Measurements from ENCODE around the gene BRIP1.
"Not testable (repeated sequence)": the region's sequence is repeated elsewhere in the genome, so short reads cannot be mapped to it uniquely, and the experiment has no call there.

Gene BRIP1

DNA sequence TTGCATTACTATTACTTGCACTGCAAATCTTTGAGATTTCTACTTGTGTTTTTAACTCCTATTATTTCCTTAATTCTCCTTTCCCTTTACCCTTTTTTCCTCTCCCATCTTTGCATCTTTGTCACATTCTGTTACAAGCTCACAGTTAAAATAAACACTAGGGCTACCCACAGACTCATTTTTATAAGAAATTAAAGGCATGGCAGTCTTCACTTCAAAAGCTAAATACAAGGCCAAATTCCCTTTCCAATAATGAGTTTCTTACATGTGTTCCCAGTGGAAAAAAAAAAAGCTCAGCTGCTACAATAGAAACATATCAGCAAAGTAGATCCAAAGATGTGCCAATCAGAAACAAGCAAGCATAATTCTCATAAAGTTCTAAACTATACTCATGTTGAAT lies 3.7 kb upstream of the BRIP1 start:
- no peak for DNase-seq (ENCODE audit: low read depth in 2 of 3, low spot score in 2 of 3)

DNA sequence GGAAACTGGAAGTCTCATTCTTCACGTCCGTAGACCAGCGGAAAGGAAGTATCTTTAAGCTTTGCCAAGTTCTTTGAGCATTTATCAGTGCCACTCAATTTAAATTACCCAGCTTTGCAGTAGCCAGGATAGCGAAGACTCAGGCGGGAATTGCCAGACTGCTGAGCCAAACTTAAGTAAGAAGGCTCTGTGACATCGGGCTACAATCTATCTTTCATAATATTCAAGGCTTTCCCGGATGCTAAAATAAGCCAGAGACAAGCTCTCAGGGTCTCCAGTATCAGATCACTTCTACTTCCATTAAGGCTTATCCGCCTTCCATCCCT lies 436 bp upstream of the BRIP1 start:
- peak in 1 of 3 experiments; percentile 1 for DNase-seq (ENCODE audit: low read depth in 2 of 3, low spot score in 2 of 3)

DNA sequence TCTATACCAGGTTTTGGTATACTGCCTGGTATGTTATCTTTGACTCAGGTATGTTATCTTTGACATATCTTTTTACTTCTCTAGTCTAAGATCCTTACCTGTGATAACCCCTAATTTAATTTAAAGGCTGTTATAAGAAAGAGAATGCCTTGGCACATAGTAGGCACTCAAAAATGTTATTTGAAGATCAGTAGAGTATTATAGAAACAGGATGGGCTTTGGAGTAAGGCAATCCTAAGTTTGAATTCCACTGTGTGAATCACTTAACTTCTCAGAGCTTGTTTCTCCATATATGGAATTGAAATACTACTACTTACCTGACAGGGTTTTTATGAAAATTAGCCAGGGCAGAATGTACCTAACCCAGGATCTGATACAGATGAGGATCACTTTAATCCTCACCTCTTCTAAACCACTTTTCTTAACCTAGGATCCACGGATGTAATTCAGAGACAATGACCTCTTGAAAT lies 1.2 kb downstream of the BRIP1 start:
- DNase-seq (ENCODE audit: low read depth in 2 of 3, low spot score in 2 of 3), result no peak

DNA sequence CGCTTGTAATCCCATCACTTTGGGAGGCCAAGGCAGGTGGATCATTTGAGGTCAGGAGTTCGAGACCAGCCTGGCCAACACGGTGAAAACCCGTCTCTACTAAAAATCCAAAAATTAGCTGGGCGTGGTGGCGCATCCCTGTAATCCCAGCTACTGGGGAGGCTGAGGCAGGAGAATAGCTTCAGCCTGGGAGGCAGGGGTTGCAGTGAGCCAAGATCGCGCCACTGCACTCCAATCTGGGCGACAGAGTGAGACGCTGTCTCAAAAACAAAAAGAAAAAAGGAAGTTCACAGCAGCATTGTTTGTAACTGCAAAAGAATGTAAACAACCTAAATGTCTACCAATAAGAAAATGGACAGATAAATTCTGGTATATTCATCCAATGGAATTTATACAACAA lies 2.9 kb downstream of the BRIP1 start:
- not testable (repeated sequence) for DNase-seq (ENCODE audit: low read depth in 2 of 3, low spot score in 2 of 3)

DNA sequence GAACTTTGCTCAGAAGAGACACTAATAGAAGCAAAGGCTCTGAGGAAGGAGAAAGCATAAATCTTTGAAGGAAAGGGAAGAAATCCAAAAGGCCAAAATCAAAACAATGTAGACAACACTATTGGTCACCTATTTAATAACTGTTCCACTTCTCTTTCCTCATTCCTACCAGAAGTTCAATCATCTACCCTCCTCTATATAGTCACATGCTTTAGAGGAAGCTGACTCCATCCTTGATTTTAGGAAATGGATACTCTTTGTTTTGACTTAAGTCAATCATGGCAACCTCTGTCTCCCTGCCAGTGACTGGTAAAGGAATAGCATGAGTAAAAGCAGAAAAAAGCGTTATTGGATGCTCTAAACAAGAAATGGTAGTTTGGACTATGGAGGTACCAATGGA lies 7.3 kb downstream of the BRIP1 start:
- DNase-seq (ENCODE audit: low read depth in 2 of 3, low spot score in 2 of 3), result no peak

DNA sequence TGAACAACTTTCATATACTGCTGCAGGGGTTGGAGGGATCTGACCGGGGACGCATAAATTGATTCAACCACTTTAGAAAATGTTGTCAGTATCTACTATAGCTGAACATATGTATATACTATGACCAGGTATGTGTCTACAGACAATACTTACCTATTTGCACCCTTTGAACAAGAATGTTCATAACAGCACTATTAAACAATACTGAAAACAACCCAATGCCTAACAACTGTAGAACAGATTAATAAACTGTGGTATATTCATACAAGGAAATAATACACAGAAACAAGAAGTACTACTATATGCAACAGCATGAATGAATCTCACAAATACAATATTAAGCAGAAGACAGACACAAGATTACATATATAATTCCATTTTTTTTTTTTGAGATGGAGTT lies 10.5 kb downstream of the BRIP1 start:
- DNase-seq (ENCODE audit: low read depth in 2 of 3, low spot score in 2 of 3), result no peak

DNA sequence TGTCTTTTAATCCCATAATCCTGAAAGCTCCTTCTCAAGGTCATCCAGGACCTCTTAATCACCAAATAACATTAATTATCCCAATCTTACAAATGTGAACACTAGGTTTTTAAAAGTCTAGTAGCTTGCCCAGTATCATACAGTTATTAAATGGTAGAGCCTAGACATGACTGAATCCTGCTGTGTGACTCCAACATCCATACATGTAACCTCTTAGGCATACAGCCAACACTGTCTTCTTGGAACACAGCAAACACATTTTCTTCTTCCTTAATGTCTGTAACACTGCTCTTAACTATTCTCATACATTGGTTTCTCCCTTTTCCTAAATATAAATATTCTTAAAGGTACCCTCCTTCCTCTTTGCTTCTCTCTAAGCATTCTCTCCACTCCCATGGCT lies 13.7 kb downstream of the BRIP1 start:
- DNase-seq (ENCODE audit: low read depth in 2 of 3, low spot score in 2 of 3), result no peak

DNA sequence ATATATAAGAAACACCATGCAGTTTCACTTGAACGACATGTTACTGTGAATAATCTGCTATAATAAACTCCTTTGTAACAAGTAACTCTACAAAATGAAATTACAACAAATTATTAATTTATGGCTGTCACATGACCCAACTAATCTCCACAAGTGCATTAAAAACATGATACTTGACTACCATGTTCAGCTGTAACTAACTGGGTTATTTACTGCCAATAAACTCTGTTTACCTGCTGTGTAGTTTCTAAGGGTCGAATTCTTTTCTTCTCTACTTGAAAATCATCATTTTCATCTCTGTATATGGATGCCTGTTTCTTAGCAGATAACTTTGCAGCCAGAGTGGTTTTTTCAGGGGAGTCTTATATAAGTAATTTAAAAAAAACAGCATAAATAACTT lies 14.4 kb downstream of the BRIP1 start:
- no peak for DNase-seq (ENCODE audit: low read depth in 2 of 3, low spot score in 2 of 3)

DNA sequence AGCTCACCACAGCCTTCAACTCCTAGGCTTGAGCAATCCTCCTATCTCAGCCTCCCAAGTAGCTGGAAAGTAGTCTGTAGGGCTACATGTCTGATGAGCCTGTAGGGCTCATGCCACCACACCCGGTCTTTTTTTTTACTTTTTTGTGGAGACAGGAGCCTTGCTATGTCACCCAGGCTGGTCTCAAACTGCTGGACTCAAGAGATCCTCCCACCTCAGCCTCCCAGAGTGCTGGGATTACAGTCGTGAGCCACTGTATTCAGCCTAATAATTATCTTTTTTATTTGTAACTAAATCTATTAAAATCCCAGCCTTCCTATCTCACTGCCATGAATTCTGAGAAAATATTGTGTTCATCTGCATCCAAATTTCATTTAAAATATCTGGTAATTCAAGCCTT lies 15.1 kb downstream of the BRIP1 start:
- DNase-seq (ENCODE audit: low read depth in 2 of 3, low spot score in 2 of 3), result no peak

DNA sequence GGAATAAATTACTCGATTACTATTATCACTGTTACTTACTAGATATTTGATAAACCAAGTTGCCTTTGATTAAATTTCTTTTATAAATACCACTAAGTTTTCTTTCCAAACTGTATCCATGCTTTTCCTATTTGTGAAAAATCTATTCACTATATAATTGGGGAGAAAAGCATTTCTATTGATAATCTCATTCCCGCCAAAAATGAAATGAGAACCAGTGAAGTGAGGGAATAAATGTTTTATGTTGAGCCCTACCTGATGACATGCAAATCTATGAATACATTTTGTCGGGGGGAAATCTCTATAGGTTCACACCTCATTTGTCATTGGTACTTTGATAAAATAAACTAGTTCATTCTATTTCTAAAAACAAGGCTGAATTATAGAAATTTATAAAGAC lies 15.7 kb downstream of the BRIP1 start:
- DNase-seq (ENCODE audit: low read depth in 2 of 3, low spot score in 2 of 3), result no peak

DNA sequence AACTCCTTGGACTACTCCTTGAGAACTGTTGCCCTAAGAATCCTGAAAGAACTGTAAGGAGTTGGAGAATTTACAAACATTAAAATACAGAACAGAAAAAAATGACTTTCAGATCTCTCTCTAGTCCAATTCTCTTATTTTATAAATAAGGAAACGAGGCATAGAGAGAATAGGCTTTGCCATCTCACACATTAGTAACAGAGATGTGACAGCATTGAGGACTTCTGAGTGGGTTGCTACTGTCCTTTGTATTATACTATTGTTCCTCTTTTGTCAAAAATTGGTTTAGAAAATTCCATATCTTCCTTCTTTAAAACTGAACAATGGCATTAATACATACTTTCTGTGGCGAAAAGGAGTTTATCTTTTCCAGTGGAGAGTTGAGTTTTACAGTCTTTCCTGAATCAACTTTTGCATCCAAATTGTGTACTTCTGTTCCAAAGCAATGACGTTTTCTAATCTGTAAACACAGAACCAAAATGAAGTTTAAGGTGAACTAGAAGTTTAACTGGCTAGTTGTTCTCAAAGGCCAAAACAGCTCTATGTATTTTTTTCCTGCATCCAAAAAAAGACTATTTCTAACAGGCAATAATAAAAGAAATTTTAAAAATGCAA lies 16.5 kb downstream of the BRIP1 start:
- no peak for DNase-seq (ENCODE audit: low read depth in 2 of 3, low spot score in 2 of 3)

DNA sequence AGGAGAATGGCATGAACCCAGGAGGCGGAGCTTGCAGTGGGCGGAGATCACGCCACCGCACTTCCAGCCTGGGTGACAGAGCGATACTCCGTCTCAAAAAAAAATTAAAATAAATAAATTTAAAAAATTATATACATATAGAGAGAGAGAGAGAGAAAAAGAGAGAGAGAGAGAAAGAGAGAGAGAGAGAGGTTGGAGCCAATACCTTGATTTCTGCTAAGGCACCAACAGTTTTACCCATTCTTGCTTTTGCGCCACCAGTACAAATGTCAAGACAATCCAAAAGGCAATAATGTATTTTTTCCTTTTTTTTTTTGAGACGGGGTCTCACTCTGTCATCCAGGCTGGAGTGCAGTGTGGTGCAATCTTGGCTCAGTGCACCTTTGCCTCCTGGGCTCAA lies 17.2 kb downstream of the BRIP1 start:
- DNase-seq (ENCODE audit: low read depth in 2 of 3, low spot score in 2 of 3), result no peak

DNA sequence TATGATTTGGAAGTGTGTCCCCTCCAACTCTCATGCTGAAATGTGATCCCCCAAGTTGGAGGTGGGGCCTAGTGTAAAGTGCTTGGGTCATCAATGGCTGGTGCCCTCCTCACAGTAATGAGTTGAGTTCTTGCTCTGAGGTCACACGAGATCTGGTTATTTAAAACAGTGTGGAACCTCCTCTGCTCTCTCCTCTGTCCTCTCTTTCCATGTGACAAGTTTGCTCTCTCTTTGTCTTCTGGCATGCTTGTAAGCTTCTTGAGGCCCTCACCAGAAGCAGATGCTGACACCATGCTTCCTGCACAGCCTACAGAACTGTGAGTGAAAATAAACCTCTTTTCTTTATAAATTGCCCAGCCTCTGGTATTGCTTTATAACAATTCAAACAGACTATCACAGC lies 19.9 kb downstream of the BRIP1 start:
- no peak for DNase-seq (ENCODE audit: low read depth in 2 of 3, low spot score in 2 of 3)

DNA sequence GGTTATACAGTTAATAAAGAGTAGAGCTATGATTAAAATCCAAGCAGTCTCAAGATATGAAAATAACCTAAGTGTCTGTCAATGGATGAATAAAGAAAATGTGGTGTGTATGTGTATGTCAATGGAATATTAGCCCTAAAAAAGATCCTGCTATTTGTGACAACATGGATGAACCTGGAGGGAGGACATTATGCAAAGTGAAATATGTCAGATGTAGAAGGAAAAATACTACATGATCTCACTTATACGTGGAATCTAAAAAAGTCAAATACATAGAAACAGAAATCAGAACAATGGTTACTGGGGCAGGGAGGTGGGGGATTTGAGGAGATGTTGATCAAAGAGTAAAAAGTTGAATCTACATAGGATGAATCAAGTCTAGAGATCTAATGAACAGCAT lies 20.4 kb downstream of the BRIP1 start:
- DNase-seq (ENCODE audit: low read depth in 2 of 3, low spot score in 2 of 3), result no peak

DNA sequence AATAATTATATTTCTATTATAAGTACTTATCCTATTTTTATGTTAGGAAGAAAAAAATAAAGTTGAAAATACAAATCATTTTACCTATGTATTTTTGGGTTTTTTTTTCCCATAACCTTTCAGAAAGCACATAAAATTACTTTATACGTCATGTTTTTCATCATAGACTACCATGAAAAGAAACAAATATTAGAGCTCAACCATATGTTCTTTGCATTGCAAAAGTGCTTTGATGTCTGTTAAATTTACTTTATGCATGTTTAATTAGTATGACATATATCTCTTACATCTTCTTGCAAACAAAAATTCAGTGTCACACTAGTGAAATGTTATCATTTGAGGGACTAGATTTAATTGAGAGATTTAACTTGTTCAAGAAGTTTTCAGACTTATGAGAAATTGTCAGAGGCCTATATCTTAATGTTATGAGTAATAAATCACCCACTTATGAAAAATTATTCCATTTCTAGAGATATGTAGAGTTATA lies 24.0 kb downstream of the BRIP1 start:
- DNase-seq (ENCODE audit: low read depth in 2 of 3, low spot score in 2 of 3), result no peak

DNA sequence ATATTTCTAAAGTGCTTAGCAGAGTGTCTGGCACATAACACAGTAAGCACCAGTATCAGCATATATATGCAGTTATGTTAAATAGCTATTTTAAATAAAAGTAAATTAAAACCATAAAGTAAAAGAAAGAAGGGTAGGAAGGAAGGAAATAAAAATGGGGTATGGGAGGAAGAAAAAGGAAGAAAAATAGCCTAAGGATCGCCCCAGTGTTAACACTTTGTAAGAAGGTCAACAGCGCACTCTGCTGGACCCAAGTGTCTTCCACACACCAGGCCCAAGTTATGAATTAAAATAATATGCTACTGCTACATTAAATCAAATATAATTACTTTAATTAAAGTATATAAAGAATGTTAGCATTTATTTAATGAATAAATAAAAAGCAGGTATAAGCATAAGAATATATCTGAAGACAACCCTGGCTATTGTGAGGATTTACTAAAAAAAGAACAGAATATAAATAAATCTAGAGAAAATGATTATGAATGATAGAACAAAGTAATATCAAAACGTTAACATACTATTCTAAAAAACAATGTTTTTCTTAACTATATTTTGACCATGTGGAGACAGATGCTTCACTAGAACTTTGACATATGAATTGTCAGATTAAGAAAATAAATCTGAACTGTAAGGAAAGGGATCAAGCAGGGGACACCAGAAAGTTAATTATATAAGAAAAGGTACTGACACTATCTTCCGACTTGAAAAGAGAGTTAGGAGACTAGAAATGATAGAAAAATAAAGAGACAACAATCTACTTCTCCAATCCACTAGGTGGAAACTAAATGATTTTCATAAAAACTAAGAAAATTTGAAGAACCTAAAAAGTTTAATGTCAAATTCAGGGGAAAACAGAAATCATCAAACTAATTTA lies 25.9 kb downstream of the BRIP1 start:
- no peak for DNase-seq (ENCODE audit: low read depth in 2 of 3, low spot score in 2 of 3)

DNA sequence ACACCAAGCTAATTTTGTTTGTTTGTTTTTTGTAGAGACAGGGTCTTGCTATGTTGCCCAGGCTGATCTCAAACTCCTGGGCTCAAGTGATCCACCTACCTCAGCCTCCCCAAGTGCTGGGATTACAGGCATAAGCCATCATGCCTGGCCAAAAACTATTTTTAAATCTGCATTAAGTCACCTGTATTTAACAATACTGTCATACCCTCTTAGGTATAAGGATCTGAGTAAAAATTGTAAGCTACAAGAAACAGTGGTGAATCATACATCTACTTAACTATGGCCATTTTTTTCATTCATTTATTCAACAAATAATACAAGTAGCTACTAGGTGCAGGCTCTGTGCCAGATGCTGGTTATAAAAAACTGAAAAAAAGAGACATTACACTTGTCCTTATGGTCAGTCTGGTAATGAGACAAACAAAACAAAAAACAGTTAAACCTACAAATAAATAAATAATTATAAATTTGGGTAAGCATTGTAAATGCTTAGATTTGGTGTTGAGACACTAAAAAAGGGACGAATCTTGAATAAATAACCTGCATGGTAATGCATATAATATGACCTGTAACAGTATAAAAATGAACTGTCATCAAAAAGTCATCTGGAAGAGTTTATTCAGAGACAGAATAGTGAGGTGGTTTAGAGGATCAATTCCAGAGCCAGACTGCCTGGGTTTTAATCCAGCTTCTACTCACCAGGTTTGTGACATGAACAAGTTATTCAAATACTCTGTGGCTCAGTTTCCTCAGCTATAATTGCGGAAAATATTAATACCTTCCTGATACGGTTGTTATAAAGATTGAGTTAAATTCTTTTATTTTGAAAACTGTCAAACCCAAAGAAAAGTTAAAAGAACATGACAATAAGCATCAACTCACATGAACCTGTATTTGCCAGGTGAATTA lies 26.8 kb downstream of the BRIP1 start:
- DNase-seq (ENCODE audit: low read depth in 2 of 3, low spot score in 2 of 3), result no peak

DNA sequence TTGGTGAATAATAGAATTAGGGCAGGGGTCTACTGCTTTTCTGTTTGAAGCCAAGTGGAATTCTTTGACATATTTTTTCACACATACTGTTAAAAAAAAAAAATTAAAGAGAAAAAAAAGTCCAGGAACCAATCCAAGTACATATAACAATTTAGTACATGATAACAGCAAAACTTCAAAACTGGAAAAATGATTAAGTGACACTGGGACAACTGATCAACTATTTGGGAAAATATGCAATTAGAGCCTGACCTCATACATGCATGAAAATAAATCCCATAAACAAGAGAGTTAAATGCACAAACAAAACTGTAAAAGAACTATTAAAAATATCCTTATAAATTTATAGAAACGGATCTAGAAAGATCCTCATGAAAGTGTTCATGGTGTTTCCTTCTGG lies 27.7 kb downstream of the BRIP1 start:
- DNase-seq (ENCODE audit: low read depth in 2 of 3, low spot score in 2 of 3), result no peak

DNA sequence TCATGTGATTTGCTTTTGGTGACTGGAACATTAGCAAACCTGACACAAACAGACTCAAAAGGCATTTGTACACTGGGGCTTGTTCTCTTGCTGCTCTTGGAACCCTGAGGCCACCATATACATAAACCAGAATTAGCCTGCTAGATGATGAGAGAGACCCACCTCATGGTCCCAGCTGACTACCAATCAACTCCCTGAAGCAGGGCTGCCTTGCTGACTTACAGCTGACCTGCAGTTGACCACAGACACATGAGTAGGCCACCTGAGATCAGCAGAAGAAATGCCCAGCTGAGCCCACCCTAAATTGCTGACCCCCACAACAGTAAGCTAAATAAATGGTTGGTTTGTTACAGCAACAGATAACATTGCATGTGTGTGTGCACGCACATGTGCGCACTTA lies 28.7 kb downstream of the BRIP1 start:
- DNase-seq (ENCODE audit: low read depth in 2 of 3, low spot score in 2 of 3), result no peak

DNA sequence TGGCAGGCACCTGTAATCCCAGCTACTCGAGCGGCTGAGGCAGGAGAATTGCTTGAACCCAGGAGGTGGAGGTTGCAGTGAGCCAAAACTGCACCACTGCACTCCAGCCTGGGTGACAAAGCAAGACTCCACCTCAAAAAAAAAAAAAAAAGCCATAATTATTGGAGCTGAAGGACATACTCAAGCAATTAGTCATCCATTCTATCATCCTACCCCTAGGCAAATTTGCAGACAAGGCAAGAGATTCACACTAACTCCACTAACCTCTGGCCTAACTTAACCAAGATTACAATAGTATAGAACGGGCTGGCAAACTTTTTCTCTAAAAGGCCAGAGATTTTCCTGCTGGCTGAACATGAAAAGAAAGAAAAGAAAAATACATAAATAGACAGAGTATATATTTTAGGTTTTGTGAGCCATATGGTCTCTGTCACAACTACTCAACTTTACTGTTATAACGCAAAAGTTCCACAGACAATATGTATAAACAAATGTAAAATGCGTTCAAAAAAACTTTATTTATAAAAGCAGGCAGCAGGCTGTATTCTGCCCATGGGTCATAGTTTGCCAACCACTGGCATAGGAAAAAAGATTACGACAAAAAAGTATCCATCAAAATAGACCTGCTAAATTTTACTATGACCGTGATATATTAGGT lies 29.7 kb downstream of the BRIP1 start:
- DNase-seq (ENCODE audit: low read depth in 2 of 3, low spot score in 2 of 3), result no peak

DNA sequence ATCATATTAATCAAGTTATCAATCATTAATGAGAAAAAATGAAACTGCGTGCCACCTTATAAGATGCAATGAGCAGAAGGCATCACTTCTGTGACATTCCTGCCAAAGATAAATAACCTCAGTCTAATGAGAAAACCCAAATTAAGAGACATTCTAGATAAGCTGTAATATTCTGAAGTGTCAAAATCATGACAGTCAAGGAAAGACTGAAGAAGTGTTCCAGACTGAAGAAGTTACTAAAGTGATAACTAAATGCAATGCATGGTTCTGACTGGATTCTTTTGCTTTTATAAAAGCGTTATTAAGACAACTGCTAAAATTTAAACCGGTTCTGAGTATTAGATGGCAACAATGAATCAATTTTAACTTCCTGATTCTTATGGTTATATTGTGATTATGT lies 30.9 kb downstream of the BRIP1 start:
- no peak for DNase-seq (ENCODE audit: low read depth in 2 of 3, low spot score in 2 of 3)

All from activated CD8-positive, alpha-beta memory T cell treated with anti-CD3 and anti-CD28 coated beads for 48 hours (primary cell).